ENCODE data around the gene MAP7.

MAP7 gene

GRCh38 chr6:136563386-136564152, 13.3 kb upstream of the MAP7 start:
- Histone ChIP-seq H3K4me1 (ENCODE audit: control insufficient read depth, low read length) (no peaks in the 10 kb centered on the region), H3K9me2 (replicated peaks; ENCODE audit: control insufficient read depth, low read length) (no peaks in the 10 kb centered on the region), H3F3A (ENCODE audit: control insufficient read depth, insufficient read depth) (no peaks in the 10 kb centered on the region), H3K36me3 (ENCODE audit: control insufficient read depth, low read length) (no peaks in the 10 kb centered on the region), H3K9me3 (ENCODE audit: control insufficient read depth, insufficient read depth, low read length) (no peaks in the 10 kb centered on the region), H3K27me3 (ENCODE audit: control insufficient read depth, low read length) (no peaks in the 10 kb centered on the region), H3K27ac (ENCODE audit: low read depth, low read length) (no peak overlapping the region), H3K4me3 (ENCODE audit: low read length) (no peak overlapping the region), H3K79me2 (ENCODE audit: control insufficient read depth, low read length) (no peaks in the 10 kb centered on the region), H3K4me2 (ENCODE audit: low read length) (no peak overlapping the region), H4K20me1 (ENCODE audit: control insufficient read depth, insufficient read depth, low read depth, low read length) (no peaks in the 10 kb centered on the region)
- TF ChIP-seq CTCF (IDR thresholded peaks at IDR 0.05; ENCODE audit: low read depth, low read length, poor library complexity, severe bottlenecking) (no peak), EZH2phosphoT487 (IDR thresholded peaks at IDR 0.05; ENCODE audit: borderline replicate concordance, low read length) (no peak)

- H3K4me2 ChIP-seq (ENCODE audit: low read length), result no peak overlapping the region
- no peaks in the 10 kb centered on the region for H3F3A ChIP-seq (ENCODE audit: control insufficient read depth, insufficient read depth)
- no peaks in the 10 kb centered on the region for H3K36me3 ChIP-seq (ENCODE audit: control insufficient read depth, low read length)
- no peaks in the 10 kb centered on the region for H3K27me3 ChIP-seq (ENCODE audit: control insufficient read depth, low read length)
- no peaks in the 10 kb centered on the region for H3K9me2 ChIP-seq (replicated peaks; ENCODE audit: control insufficient read depth, low read length)
- no peaks in the 10 kb centered on the region for H4K20me1 ChIP-seq (ENCODE audit: control insufficient read depth, insufficient read depth, low read depth, low read length)
- H3K79me2 ChIP-seq (ENCODE audit: control insufficient read depth, low read length), result no peaks in the 10 kb centered on the region
- no peak overlapping the region for H3K27ac ChIP-seq (ENCODE audit: low read depth, low read length)
- H3K9me3 ChIP-seq (ENCODE audit: control insufficient read depth, insufficient read depth, low read length), result no peaks in the 10 kb centered on the region
- no peak for TF ChIP-seq EZH2phosphoT487 (IDR thresholded peaks at IDR 0.05; ENCODE audit: borderline replicate concordance, low read length)
- TF ChIP-seq CTCF (IDR thresholded peaks at IDR 0.05; ENCODE audit: low read depth, low read length, poor library complexity, severe bottlenecking), result no peak
- no peak overlapping the region for H3K4me3 ChIP-seq (ENCODE audit: low read length)
- no peaks in the 10 kb centered on the region for H3K4me1 ChIP-seq (ENCODE audit: control insufficient read depth, low read length)
Observed at GRCh38 chr6:136562211-136562610, 12.0 kb upstream of the MAP7 start.

GRCh38 chr6:136553166-136553787, 3.1 kb upstream of the MAP7 start:
- H3K27ac ChIP-seq (ENCODE audit: low read depth, low read length), result no peak overlapping the region
- no peaks in the 10 kb centered on the region for H3K36me3 ChIP-seq (ENCODE audit: control insufficient read depth, low read length)
- H3K4me2 ChIP-seq (ENCODE audit: low read length), result no peak overlapping the region
- no peaks in the 10 kb centered on the region for H3K79me2 ChIP-seq (ENCODE audit: control insufficient read depth, low read length)
- H3F3A ChIP-seq (ENCODE audit: control insufficient read depth, insufficient read depth), result no peaks in the 10 kb centered on the region
- H3K4me3 ChIP-seq (ENCODE audit: low read length), result no peak overlapping the region
- H4K20me1 ChIP-seq (ENCODE audit: control insufficient read depth, insufficient read depth, low read depth, low read length), result no peaks in the 10 kb centered on the region
- no peaks in the 10 kb centered on the region for H3K4me1 ChIP-seq (ENCODE audit: control insufficient read depth, low read length)
- no peak for TF ChIP-seq EZH2phosphoT487 (IDR thresholded peaks at IDR 0.05; ENCODE audit: borderline replicate concordance, low read length)
- TF ChIP-seq CTCF (IDR thresholded peaks at IDR 0.05; ENCODE audit: low read depth, low read length, poor library complexity, severe bottlenecking), result no peak
- H3K9me2 ChIP-seq (replicated peaks; ENCODE audit: control insufficient read depth, low read length), result no peaks in the 10 kb centered on the region
- H3K27me3 ChIP-seq (ENCODE audit: control insufficient read depth, low read length), result peaks cover 14% of the 10 kb centered on the region
- H3K9me3 ChIP-seq (ENCODE audit: control insufficient read depth, insufficient read depth, low read length), result no peaks in the 10 kb centered on the region

All from DOHH2 (cell line).